ENCODE data around the gene THPO.

THPO gene

GRCh38 chr3:184362668-184363546, 15.1 kb downstream of the THPO start:
- no peak for TF ChIP-seq GATA3 (IDR thresholded peaks at IDR 0.05; ENCODE audit: low read depth, low read length)
- TF ChIP-seq GATA2 (IDR thresholded peaks at IDR 0.05; ENCODE audit: low read depth, low read length), result no peak

GRCh38 chr3:184361932-184362667, 15.9 kb downstream of the THPO start:
- no peak for TF ChIP-seq GATA2 (IDR thresholded peaks at IDR 0.05; ENCODE audit: low read depth, low read length)
- TF ChIP-seq GATA3 (IDR thresholded peaks at IDR 0.05; ENCODE audit: low read depth, low read length), result no peak

- no peak for TF ChIP-seq GATA3 (IDR thresholded peaks at IDR 0.05; ENCODE audit: low read depth, low read length)
- no peak for TF ChIP-seq GATA2 (IDR thresholded peaks at IDR 0.05; ENCODE audit: low read depth, low read length)
These were observed 16.5 kb downstream of the THPO start, which contains the start of the genes CLCN2 and POLR2H for GRCh38 chr3:184361532-184361931. CLCN2 (minus strand) TSS chr3:184361605; CDS start chr3:184361479, 126 bp downstream. POLR2H (plus strand) TSS chr3:184361710; CDS start chr3:184363493, 1,783 bp downstream.

- no peak for TF ChIP-seq GATA3 (IDR thresholded peaks at IDR 0.05; ENCODE audit: low read depth, low read length)
- TF ChIP-seq GATA2 (IDR thresholded peaks at IDR 0.05; ENCODE audit: low read depth, low read length), result no peak
These were observed 17.0 kb downstream of the THPO start for GRCh38 chr3:184360929-184361531.

DNA sequence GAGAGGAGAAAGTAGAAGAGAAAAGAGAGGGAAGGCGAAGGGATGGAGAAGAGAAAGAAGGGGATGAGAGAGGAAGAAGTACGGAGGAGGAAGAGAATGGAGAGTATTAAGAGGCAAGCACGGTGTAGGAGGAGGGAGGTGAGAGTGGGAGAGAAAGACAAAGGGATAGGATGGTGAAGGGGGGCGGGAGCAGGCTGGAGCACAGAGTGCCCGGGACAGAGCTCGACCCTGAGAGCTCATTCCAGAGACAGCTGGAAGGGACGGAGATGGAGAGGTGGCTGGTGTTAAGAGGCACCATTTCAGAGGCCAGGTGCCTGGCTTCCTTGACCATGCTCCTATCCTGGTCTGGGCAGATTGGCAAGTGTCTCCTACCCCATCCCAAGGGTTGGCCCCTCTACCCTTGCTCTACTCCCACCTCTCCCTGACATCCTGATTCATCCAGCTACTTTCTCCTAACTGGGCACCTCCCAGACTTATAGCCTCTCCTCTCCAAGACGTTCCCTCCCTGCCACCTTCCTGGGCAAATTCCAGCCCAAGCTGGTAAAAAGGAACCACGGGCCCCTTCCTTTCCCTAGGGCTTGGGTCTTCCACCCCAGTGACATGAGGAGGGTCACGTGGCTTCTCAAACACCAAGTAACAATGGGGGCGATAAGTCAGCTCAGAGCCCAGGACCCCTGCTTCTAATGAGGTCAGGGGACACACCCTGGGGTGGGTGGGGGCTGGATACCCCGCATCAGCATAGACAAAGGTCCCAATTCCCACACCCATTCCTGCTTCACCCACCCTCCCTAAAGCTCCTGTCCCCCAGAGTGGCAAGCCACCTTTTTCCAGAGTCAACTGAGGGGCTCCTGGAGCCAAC, 17.7 kb downstream of the THPO start:
- TF ChIP-seq GATA3 (IDR thresholded peaks at IDR 0.05; ENCODE audit: low read depth, low read length) (no peak), GATA2 (IDR thresholded peaks at IDR 0.05; ENCODE audit: low read depth, low read length) (no peak)

GRCh38 chr3:184359610-184360009, 18.4 kb downstream of the THPO start:
- TF ChIP-seq GATA2 (IDR thresholded peaks at IDR 0.05; ENCODE audit: low read depth, low read length), result no peak
- TF ChIP-seq GATA3 (IDR thresholded peaks at IDR 0.05; ENCODE audit: low read depth, low read length), result no peak

DNA sequence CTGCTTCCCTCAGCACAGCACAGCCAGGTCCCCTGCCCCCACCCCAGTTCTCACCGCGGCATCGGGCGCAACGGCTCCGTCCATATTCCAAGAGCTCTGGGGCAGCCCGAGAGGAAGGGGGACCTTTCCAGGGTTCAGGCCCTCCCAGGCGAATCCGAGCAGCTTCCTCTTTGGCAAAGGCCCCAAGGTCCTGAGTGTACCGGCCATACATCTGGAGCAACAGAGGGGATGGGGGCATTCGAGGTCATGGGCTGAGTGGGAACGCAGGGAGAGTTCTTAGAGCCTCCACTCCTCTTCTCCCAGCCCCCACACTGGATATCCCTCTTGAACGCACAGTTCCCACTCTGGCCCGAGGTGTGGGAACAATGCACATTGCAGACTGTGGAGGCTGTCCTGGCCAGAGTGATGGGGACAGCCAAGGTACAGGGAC, 19.1 kb downstream of the THPO start:
- no peak for TF ChIP-seq GATA2 (IDR thresholded peaks at IDR 0.05; ENCODE audit: low read depth, low read length)
- no peak for TF ChIP-seq GATA3 (IDR thresholded peaks at IDR 0.05; ENCODE audit: low read depth, low read length)

DNA sequence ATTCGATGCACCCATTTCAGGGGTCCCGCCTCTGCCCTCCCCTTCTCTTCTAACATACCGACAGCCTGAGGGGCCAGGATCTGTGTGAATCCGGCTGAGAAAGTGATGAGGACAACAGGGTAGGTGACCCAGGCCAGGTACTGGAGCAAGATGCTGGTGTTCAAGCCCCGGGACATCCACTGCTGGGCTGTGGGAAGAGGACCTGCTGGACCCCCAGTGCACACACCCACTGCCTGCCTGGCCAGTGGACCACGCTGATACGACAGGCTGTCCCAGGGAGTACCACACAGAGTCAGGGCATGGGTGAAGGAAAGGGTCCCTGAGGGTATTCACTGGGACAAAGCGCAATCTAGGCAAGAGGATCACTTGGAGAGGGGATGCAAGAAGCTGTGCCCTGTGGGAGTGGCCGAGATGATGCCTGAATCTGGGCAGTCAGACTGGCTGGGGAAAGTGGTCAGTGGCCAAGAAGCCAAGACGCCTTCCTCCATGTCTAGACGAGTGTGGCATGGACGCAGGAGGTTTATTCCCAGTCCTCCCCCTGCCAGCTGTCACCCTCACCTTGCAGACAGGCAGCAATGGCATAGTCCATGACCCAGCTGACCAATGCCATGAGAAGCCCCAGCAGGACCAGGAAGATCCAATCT, 19.8 kb downstream of the THPO start:
- no peak for TF ChIP-seq GATA2 (IDR thresholded peaks at IDR 0.05; ENCODE audit: low read depth, low read length)
- no peak for TF ChIP-seq GATA3 (IDR thresholded peaks at IDR 0.05; ENCODE audit: low read depth, low read length)

DNA sequence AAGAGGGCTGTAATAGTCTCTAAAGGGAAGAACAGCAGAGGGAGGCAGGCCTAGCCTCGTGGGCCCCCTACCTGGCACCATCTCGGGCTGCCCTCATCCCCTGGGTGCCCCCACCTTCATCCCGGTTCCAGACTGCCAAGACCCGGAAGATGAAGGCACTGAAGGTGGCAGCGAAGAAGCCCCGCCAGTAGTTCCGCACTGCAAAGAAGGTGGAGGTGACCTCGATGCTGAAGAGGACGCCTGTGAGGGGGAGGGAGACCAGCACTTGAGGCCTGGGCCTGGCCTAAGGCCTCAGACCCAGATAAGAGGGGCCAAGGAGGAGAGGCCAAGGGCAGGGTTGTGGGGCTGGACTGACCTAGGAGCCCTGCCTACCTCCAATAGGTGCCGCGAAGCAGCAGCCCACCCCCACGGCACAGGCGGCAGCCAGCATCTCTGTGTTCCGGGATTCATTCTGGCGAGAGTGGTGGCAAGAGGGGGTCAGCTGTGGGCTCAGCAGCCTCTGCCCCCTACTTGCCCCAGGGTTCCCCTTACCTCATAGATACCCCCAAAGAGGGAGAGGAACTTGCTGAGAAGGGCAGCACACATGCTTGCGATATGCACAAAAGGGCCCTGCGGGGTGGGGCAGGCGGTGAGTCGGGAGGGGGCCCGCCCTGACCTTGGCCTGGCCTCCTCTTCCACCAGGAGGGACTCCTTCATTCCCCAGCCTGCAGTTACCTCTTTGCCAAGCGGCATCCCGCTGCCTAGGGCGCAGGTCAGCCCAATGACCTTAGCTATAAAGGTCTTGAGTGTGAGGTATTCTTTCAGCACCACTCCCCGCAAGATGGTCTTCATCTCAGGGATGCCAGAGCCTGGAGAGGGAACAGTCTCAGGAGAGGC, 20.5 kb downstream of the THPO start:
- TF ChIP-seq GATA2 (IDR thresholded peaks at IDR 0.05; ENCODE audit: low read depth, low read length) (no peak), GATA3 (IDR thresholded peaks at IDR 0.05; ENCODE audit: low read depth, low read length) (no peak)

GRCh38 chr3:184355261-184356040, 22.6 kb downstream of the THPO start:
- TF ChIP-seq GATA3 (IDR thresholded peaks at IDR 0.05; ENCODE audit: low read depth, low read length) (no peak), GATA2 (IDR thresholded peaks at IDR 0.05; ENCODE audit: low read depth, low read length) (no peak)

DNA sequence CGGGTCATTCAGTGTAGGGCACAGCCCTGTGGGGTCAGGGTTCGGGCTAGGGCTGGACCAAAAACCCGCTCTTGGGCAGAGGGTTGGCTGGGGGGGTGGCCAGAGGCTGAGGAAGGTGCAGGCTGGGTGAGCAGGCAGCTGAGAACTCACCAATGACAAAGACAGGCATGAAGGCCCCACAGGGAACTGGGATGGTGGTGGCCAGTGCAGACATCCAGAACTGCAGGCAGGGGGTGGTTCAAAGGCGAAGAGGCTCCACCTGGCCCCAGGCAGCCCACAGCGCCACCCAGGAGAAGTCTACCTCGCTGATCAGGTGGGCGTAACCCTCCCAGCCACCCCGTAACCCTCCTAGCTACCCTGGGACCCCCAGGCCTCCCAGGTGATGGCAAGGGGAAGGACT, 23.3 kb downstream of the THPO start:
- no peak for TF ChIP-seq GATA2 (IDR thresholded peaks at IDR 0.05; ENCODE audit: low read depth, low read length)
- TF ChIP-seq GATA3 (IDR thresholded peaks at IDR 0.05; ENCODE audit: low read depth, low read length), result no peak

Data from SH-SY5Y (cell line).